ENCODE results near the gene FARSA.

FARSA gene

GRCh38 chr19:12888006-12888603, 45.4 kb downstream of the FARSA start:
- no peak for DNase-seq

DNA sequence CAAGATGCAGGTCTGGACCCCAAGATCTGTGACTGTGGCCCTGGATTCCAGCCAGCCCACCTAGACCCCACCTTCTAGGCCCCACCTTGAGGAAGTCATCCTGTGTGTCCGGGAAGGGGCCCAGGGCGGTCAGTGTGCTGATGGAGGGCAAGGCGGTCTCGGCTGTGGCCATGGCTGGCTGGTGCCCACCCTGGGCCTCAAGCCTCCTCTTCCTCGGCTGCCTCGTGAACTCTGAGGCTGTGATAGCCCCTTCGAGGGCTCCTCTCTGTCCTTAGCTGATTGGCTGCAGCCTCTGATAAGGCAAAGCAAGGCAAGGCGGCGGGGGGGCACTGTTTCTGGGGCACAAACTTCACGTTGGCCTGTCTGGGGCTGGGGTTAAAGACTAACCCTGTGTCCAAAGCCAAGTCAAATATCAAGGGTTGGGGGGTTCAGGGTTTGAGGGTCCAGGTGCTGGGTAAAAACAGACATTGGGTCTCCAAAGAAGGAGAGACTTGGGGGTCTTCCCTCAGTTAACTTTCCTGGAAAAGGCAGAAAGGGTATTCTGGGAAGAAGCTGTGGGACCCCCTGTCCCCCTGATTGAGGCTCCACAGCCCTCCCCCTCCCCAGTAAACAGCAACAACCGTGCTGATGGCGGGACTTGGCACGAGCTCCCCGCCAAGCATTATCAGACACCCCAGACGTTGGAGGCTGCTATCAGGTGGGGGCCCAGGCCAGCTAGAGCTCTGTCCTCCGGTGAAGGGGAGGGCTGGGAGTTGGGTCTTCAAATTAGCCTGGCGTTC, 46.4 kb downstream of the FARSA start, which contains the start of gene KLF1:
Gene KLF1 (minus strand): TSS at position 233 of the 779 bp plus-strand sequence. CDS start 61 bp downstream, at position 172.
- DNase-seq: no peak

GRCh38 chr19:12886651-12886968, 46.9 kb downstream of the FARSA start:
- no peak for DNase-seq

DNA sequence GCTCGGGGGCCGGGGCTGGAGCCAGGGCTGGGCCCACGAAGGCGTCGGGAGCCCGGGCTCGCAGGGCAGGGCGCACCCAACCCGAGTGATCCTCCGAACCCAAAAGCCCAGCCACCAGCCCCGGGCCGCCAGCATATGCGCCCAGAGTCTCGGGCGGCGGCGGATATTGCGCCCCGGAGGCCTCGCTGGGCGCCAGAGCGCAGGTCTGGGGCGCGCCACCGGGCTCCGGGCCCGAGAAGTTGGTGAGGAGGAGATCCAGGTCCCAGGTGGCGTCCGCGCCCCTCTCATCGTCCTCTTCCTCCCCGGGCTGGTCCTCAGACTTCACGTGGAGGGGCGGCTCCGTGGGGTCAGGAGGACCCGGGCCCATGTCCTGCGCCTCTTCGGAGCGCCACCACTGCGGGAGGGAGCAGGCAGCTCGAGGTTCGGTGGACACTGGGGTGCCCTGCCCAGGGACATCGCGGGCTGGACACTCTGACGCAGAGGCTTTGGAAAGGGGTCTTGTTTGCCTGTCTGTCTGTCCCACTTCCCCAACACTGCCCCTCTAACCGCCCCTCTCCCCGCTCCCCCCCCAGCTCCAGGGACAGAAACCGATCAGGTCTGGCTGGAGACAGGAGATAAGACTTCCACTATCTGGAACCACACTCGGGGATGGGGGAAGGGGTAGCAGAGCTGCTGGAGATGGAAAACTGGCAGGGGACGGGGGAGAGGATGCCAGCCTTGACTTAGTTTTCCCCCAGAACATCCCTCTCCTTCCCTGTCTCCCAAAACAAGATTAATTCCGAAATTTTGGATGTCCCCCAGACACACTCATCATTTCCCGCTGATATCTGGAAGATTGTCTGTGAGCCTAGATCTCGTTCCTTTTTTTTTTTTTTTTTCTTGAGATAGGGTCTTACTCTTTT, 47.5 kb downstream of the FARSA start:
- no peak for DNase-seq

DNA sequence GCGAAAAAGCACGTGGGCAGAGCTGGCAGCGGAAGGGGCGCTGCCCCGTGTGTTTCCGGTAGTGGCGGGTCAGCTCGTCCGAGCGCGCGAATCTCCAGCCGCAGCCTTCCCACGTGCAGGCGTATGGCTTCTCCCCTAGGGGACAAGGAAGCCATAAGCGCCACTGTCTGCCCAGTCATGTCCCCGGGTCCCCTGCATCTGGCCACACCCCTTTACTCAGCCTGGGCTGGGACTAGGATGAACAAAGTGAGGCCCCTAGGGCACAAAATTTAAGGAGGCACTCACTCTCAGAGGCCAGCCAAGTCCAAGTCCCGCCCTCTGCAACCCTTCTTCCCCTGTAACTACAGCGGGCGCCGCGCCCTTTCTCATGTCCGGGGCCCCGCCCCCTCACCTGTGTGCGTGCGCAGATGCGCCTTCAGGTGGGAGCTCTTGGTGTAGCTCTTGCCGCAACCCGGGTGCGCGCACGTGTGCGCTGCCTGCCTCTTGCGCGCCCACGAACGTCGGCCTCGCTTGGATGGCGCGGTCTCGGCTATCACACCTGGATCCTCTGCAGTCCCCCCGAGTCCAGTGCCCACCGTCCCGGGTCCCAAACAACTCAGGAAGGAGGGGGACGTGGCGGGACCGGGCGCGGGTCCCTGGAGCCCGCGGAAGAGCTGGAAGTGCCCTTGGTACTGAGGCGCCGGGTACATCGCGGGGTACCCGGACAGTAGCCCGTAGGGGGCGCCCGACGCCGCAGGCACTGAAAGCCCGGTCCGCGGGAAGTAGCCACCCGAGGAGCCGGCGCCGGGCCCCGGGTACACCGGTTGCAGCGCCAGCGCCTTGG, 48.4 kb downstream of the FARSA start:
- DNase-seq: peak; percentile 95

- DNase-seq: no peak
These were observed 48.9 kb downstream of the FARSA start for GRCh38 chr19:12884627-12884925.

DNA sequence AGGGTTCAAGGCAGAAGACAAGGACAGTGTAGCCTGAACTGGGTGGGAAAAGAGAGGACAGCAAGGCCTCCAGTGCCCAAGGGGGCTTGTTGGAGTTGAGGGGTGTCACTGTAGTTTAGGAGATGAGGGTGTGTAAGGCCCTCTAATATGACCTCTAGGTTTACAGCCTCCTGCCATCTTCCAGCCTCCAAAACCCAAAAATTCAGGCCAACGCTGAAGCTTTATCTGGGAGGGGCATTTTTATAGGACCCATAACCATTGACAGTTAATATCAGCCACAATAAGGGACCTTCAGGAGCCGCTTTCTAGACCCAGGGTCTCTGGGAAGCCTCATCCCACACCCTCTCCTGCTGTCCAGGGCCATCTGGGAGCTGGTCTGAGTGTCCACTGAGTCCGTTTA, 49.3 kb downstream of the FARSA start:
- no peak for DNase-seq

- DNase-seq: no peak
These were observed 50.9 kb downstream of the FARSA start for GRCh38 chr19:12882589-12882988.

- DNase-seq: peak; percentile 91
These were observed 52.2 kb downstream of the FARSA start, which contains the start of gene DNASE2 for GRCh38 chr19:12881172-12881808. Gene DNASE2, minus strand, starts transcription at chr19:12881449. Its CDS starts 74 bp downstream, at chr19:12881375.

DNA sequence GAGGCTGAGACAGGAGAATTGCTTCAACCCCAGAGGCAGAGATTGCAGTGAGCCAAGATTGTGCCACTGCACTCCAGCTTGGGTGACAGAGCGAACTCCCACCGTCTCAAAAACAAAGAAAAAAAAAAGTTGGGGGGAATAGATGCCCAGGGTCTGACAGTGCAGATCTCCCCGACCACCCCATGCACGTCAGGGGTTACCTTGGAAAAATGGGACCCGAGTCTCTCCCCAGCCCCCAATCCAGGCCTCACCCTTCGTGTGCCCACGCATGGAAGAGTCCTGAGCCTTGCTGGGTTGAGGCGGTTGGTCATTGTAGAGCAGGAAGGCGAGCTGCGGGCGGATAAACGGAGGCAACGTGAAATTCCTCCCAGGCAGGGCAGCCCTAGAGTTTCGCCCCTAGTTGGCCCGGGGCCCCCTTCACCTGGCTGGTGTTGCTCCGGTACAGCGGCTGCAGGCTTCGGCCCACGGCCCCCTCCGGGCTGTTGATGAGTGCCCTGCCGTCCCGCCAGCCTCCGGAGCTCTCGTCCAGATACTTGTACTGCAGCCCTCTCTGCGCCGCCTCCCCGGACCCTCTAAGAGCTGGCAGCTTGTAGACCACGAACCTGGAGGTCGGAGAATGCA, 52.9 kb downstream of the FARSA start:
- DNase-seq: no peak

DNA sequence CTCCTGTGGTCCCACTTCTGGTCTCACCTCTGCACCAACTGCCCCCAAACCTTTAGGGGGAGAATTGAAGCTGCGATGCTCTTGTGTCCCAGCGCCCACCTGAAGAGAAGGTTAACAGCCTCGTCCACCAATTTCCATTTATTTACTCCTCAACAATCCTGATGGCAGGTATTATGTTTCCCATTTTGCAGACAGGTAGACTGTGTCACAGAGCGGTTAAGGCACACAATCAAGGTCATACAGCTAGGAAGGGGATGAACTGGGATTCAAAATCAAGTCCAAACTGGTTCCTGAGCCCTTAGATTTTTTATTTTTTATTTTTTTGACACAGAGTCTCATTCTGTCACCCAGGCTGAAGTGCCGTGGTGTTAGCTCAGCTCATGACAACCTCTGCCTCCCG, 58.4 kb downstream of the FARSA start:
- DNase-seq: no peak

DNA sequence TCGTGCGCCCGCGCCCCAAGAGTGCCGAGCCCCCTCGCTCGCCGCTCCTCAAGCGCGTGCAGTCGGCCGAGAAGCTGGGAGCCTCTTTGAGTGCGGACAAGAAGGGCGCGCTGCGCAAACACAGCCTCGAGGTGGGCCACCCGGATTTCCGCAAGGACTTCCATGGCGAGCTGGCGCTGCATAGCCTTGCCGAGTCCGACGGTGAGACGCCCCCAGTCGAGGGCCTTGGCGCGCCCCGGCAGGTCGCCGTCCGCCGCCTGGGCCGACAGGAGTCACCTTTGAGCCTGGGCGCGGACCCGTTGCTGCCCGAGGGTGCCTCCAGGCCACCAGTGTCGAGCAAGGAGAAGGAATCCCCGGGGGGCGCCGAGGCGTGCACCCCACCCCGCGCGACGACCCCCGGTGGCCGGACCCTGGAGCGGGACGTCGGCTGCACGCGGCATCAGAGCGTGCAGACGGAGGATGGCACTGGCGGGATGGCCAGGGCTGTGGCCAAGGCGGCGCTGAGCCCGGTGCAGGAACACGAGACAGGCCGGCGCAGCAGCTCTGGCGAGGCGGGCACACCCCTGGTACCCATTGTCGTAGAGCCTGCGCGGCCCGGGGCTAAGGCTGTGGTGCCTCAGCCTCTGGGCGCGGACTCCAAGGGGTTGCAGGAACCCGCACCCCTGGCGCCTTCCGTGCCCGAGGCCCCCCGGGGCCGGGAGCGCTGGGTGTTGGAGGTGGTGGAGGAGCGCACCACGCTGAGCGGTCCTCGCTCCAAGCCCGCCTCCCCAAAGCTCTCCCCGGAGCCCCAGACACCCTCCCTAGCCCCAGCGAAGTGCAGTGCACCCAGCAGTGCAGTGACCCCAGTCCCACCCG, 59.4 kb downstream of the FARSA start:
- no peak for DNase-seq

DNA sequence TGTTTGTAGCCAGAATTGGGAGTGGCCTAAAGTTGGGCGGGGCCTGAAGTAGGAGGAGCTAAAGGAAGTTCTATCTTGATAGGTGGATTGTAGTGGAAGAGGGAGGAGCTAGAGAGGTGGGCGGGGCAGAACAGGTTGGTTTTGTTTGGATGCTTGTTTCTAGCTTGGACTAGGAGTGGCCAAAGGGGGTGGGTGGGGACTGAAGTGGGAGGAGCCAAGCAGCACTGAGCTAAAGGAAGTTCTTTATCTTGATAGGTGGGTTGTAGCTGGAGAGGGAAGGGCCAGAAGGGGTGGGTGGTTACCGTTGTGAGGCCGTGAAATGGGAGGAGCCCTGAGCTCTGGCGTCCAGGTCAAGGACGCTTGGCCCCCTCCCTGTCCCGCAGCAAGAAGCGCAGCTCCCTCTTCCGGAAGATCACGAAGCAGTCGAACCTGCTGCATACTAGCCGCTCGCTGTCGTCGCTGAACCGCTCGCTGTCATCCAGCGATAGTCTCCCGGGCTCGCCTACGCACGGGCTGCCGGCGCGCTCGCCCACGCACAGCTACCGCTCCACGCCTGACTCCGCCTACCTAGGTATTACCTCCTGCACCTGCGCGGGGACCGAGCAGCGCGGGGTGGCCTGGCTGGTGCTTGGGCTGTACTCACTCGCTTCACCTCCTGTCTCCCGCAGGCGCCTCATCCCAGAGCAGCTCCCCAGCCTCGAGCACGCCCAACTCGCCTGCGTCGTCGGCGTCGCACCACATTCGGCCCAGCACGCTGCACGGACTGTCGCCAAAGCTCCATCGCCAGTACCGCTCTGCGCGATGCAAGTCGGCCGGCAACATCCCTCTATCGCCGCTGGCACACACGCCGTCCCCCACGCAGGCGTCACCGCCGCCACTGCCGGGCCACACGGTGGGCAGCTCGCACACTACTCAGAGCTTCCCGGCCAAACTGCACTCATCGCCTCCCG, 60.3 kb downstream of the FARSA start:
- peak; percentile 72 for DNase-seq

Measured in stimulated activated CD4-positive, alpha-beta T cell treated with anti-CD3 and anti-CD28 coated beads, Interleukin-1b, Interleukin-23, amount 100 ng/mL, for 48 hours (primary cell).